Dorsolateral prefrontal cortex (tissue), 118 donors: ENCODE results near the gene ELAVL3. TPM values are rescaled to one million over a fixed set of nuclear protein-coding genes. Genes with fewer than 3 reads are reported as not detected.

Source experiments
- microRNA-seq, 43 experiments: library from miRNA; unstranded; fragments of <30 nt; microRNA quantifications; one replicate each; pipeline ENCODE4 v1.2.0, GENCODE V29; 2022
- total RNA-seq, 120 experiments: library from RNA; stranded (reverse); gene quantifications; one replicate each; pipeline versions ENCODE4 v1.2.3 to v1.2.4, GENCODE V29; 2022

The ELAVL3 gene
- total RNA-seq, 120 experiments from 2014 or later, result 121 to 226 (median 173) TPM

Small RNA genes lying within 50 kb of the gene (microRNA-seq; reads per million reads assigned to microRNA genes)
- 0 reads per million in 43 experiments for gene MIR7974

Other genes starting within 250 kb of the ELAVL3 start
- gene ANGPTL8, start 241.4 kb downstream of the ELAVL3 start, total RNA-seq, result 1 to 10 TPM in 43 of 120 experiments, under 1 TPM in 14, not detected in 63; 0.39 to 3.2 (median 1.5) TPM
- 10 to 100 TPM; 11.9 to 74.8 (median 27.0) TPM for gene DOCK6, start 218.5 kb downstream of the ELAVL3 start, total RNA-seq
- 1 to 10 TPM in 1 of 120 experiments, under 1 TPM in 5, not detected in 114; 0.44 to 1.8 (median 0.62) TPM for gene TSPAN16, start 184.9 kb downstream of the ELAVL3 start, total RNA-seq
- gene RAB3D, start 141.4 kb downstream of the ELAVL3 start, total RNA-seq, result 10 to 100 TPM; 16.1 to 39.7 (median 27.1) TPM
- 100 to 1,000 TPM in 46 of 120 experiments, 10 to 100 TPM in 74; 70.3 to 122 (median 96.4) TPM for gene TMEM205, start 134.8 kb downstream of the ELAVL3 start, total RNA-seq
- 100 to 1,000 TPM in 3 of 120 experiments, 10 to 100 TPM in 117; 31.2 to 104 (median 61.7) TPM for gene CCDC159, start 134.5 kb downstream of the ELAVL3 start, total RNA-seq
- gene PLPPR2, start 125.6 kb downstream of the ELAVL3 start, total RNA-seq, result 100 to 1,000 TPM in 2 of 120 experiments, 10 to 100 TPM in 118; 42.8 to 103 (median 77.0) TPM
- 1 to 10 TPM in 67 of 120 experiments, under 1 TPM in 52, not detected in 1; 0.29 to 2.7 (median 1.1) TPM for gene SWSAP1, start 106.4 kb downstream of the ELAVL3 start, total RNA-seq
- 10 to 100 TPM in 61 of 120 experiments, 1 to 10 TPM in 59; 5.5 to 25.9 (median 10.1) TPM for gene EPOR, start 96.7 kb downstream of the ELAVL3 start, total RNA-seq
- gene RGL3, start 61.7 kb downstream of the ELAVL3 start, total RNA-seq, result 10 to 100 TPM in 111 of 120 experiments, 1 to 10 TPM in 9; 7.4 to 50.1 (median 15.3) TPM
- gene ODAD3, start 45.9 kb downstream of the ELAVL3 start, total RNA-seq, result 10 to 100 TPM in 3 of 120 experiments, 1 to 10 TPM in 117; 1.5 to 15.0 (median 4.5) TPM
- gene PRKCSH, start 45.4 kb downstream of the ELAVL3 start, total RNA-seq, result 100 to 1,000 TPM; 166 to 389 (median 218) TPM
- gene ZNF653, start 24.8 kb upstream of the ELAVL3 start, total RNA-seq, result 10 to 100 TPM; 10.4 to 33.2 (median 19.5) TPM
- 10 to 100 TPM; 46.5 to 84.8 (median 66.3) TPM for gene ECSIT, start 48.1 kb upstream of the ELAVL3 start, total RNA-seq
- 10 to 100 TPM in 31 of 120 experiments, 1 to 10 TPM in 89; 1.4 to 77.3 (median 6.5) TPM for gene CNN1, start 57.8 kb upstream of the ELAVL3 start, total RNA-seq
- 10 to 100 TPM; 36.0 to 62.7 (median 51.2) TPM for gene ELOF1, start 78.2 kb upstream of the ELAVL3 start, total RNA-seq
- gene ACP5, start 96.6 kb upstream of the ELAVL3 start, total RNA-seq, result 1 to 10 TPM in 98 of 120 experiments, under 1 TPM in 17, not detected in 5; 0.40 to 9.1 (median 1.9) TPM
- 10 to 100 TPM in 77 of 120 experiments, 1 to 10 TPM in 43; 7.4 to 15.4 (median 10.8) TPM for gene ZNF627, start 116.4 kb upstream of the ELAVL3 start, total RNA-seq